ENCODE results near the gene ASIC4.
A peak's percentile ranks its signal among the peaks of the same experiment; 100 is the strongest.

ASIC4 gene

GRCh38 chr2:219571311-219572236 is 57.3 kb downstream of the ASIC4 start, which contains the start of gene OBSL1:
TSS of gene OBSL1 (minus strand) at chr2:219571539. CDS start at chr2:219571232, 307 bp downstream.
- H3K4me3 ChIP-seq (ENCODE audit: control insufficient read depth, low read depth, low read length) = peak within 1 kb of the TSS; percentile 53
- no peak for TF ChIP-seq CTCF (conservative IDR thresholded peaks at IDR 0.05; ENCODE audit: control insufficient read depth, insufficient read depth, low read depth, low read length)
- DNase-seq (ENCODE audit: low read depth) = peak; percentile 51

GRCh38 chr2:219572237-219573001 is 58.1 kb downstream of the ASIC4 start, which contains the start of gene INHA:
TSS of gene INHA (plus strand) at chr2:219572310. CDS start at chr2:219572375, 65 bp downstream.
- H3K4me3 ChIP-seq (ENCODE audit: control insufficient read depth, low read depth, low read length) = peak within 1 kb of the TSS; percentile 53
- no peak for DNase-seq (ENCODE audit: low read depth)
- TF ChIP-seq CTCF (conservative IDR thresholded peaks at IDR 0.05; ENCODE audit: control insufficient read depth, insufficient read depth, low read depth, low read length) = no peak

- no peak for TF ChIP-seq CTCF (conservative IDR thresholded peaks at IDR 0.05; ENCODE audit: control insufficient read depth, insufficient read depth, low read depth, low read length)
These were observed 58.9 kb downstream of the ASIC4 start for GRCh38 chr2:219573166-219573565.

GRCh38 chr2:219574484-219575311 is 60.4 kb downstream of the ASIC4 start:
- TF ChIP-seq CTCF (conservative IDR thresholded peaks at IDR 0.05; ENCODE audit: control insufficient read depth, insufficient read depth, low read depth, low read length) = no peak
- no peak for DNase-seq (ENCODE audit: low read depth)
- no peak overlapping the region for H3K4me3 ChIP-seq (ENCODE audit: control insufficient read depth, low read depth, low read length)

More at GRCh38 chr2:219573166-219573565, 58.9 kb downstream of the ASIC4 start:
- H3K4me3 ChIP-seq (ENCODE audit: control insufficient read depth, low read depth, low read length) = no peak overlapping the region
- DNase-seq (ENCODE audit: low read depth) = no peak

- no peak for DNase-seq (ENCODE audit: low read depth)
- H3K4me3 ChIP-seq (ENCODE audit: control insufficient read depth, low read depth, low read length) = no peak overlapping the region
- no peak for TF ChIP-seq CTCF (conservative IDR thresholded peaks at IDR 0.05; ENCODE audit: control insufficient read depth, insufficient read depth, low read depth, low read length)
These were observed 61.6 kb downstream of the ASIC4 start for GRCh38 chr2:219575566-219576504.
